ENCODE data around the gene SSH2.

GRCh38 chr17:29883497-29883896, 46.5 kb downstream of the SSH2 start:
- TF ChIP-seq CTCF (conservative IDR thresholded peaks at IDR 0.05 in 1 of 2, IDR thresholded peaks at IDR 0.05 in 1 of 2; ENCODE audit: extremely low read depth in 1 of 2, insufficient read depth in 1 of 2, low read depth in 1 of 2, low read length in 2 of 2): no peak
- no peak for TF ChIP-seq EZH2 (IDR thresholded peaks at IDR 0.05; ENCODE audit: borderline replicate concordance, low read length)

All from mammary epithelial cell (primary cell).